Smooth muscle cell (in vitro differentiated cells): ENCODE data around the gene DCDC2B. TPM values are rescaled to one million over a fixed set of nuclear protein-coding genes. Genes with fewer than 3 reads are reported as not detected.

Source experiments
- DNase-seq: peaks from one replicate; lab custom pipeline; 2025; ENCODE audit not compliant: unreplicated experiment; lab: John Stamatoyannopoulos, UW
- H2AFZ ChIP-seq: fragments of 200-600 bp; sonication (generic); 2 replicates; pipeline ENCODE4 v1.6.0; 2016; ENCODE audit warnings: antibody characterized with exemption, low read depth, mild to moderate bottlenecking
- H3F3A ChIP-seq: fragments of 200-600 bp; sonication (generic); 2 replicates; pipeline ENCODE4 v1.6.0; 2017; ENCODE audit warnings: antibody characterized with exemption, low read depth
- H3K27ac ChIP-seq: fragments of 200-600 bp; sonication (generic); 2 replicates; pipeline ENCODE4 v1.5.1; 2016; ENCODE audit warnings: low read depth, mild to moderate bottlenecking
- H3K27me3 ChIP-seq: fragments of 200-600 bp; sonication (generic); 2 replicates; pipeline ENCODE4 v1.6.1; 2016; ENCODE audit warnings: low read depth, mild to moderate bottlenecking
- H3K36me3 ChIP-seq: fragments of 200-600 bp; sonication (generic); 2 replicates; pipeline ENCODE4 v1.5.1; 2016; ENCODE audit warnings: low read depth
- H3K4me1 ChIP-seq: fragments of 200-600 bp; sonication (generic); 2 replicates; pipeline ENCODE4 v1.5.1; 2016; ENCODE audit warnings: low read depth
- H3K4me2 ChIP-seq: fragments of 200-600 bp; sonication (generic); 2 replicates; pipeline ENCODE4 v1.6.0; 2016; ENCODE audit warnings: mild to moderate bottlenecking
- H3K4me3 ChIP-seq: fragments of 200-600 bp; sonication (generic); 2 replicates; pipeline ENCODE4 v1.5.1; 2016; ENCODE audit warnings: mild to moderate bottlenecking
- H3K79me2 ChIP-seq: fragments of 200-600 bp; sonication (generic); 2 replicates; pipeline ENCODE4 v1.6.0; 2016; ENCODE audit warnings: low read depth, mild to moderate bottlenecking
- H3K9ac ChIP-seq: fragments of 200-600 bp; sonication (generic); 2 replicates; pipeline ENCODE4 v1.6.0; 2016; ENCODE audit warnings: low read depth
- H3K9me3 ChIP-seq: fragments of 200-600 bp; sonication (generic); replicated peaks from 2 replicates; pipeline ENCODE4 v1.5.1; 2016; ENCODE audit warnings: low read depth
- H4K20me1 ChIP-seq: fragments of 200-600 bp; sonication (generic); 2 replicates; pipeline ENCODE4 v1.6.0; 2016; ENCODE audit warnings: low read depth
- CTCF ChIP-seq: fragments of 200-600 bp; sonication (generic); IDR thresholded peaks from 2 replicates; pipeline ENCODE4 v1.5.1; 2017; ENCODE audit warnings: borderline replicate concordance, mild to moderate bottlenecking, antibody characterized with exemption; ENCODE audit not compliant: insufficient read depth, poor library complexity, severe bottlenecking
- WGBS: methylation state at CpG from one replicate; pipeline ENCODE4 v1.1.7; 2016; ENCODE audit warnings: low lambda C conversion rate; 5-methylcytosine and 5-hydroxymethylcytosine counted together
- polyA plus RNA-seq: library from polyadenylated mRNA; unstranded; fragments of >200 nt; fragmentation: Nextera tagmentation; extraction: Ambion mirVana; gene quantifications from 2 replicates; pipeline ENCODE4 v1.2.1, GENCODE V29; 2016
- total RNA-seq: library from RNA; depleted of rRNA; stranded (reverse); fragments of >200 nt; gene quantifications from 2 replicates; pipeline ENCODE4 v1.2.3, GENCODE V29; 2014

Gene DCDC2B
- total and polyA plus RNA-seq, 2 experiments from 2014 or later = not detected

- DNase-seq = no peak
- Histone ChIP-seq H4K20me1 (no peaks in the 10 kb centered on the region), H3K9me3 (no peaks in the 10 kb centered on the region), H2AFZ (peak overlapping the region; percentile 18), H3K36me3 (no peaks in the 10 kb centered on the region), H3K4me2 (peak overlapping the region; percentile 99), H3K4me1 (peaks cover 11% of the 10 kb centered on the region), H3K9ac (peak overlapping the region; percentile 97), H3K79me2 (no peaks in the 10 kb centered on the region), H3K27me3 (no peaks in the 10 kb centered on the region), H3K4me3 (peak overlapping the region; percentile 83), H3K27ac (peak overlapping the region; percentile 72), H3F3A (peaks cover 8% of the 10 kb centered on the region)
- no peak for TF ChIP-seq CTCF
- WGBS = 29% methylated on average over 26 of the region's 26 CpGs
These were observed 3.9 kb upstream of the DCDC2B start for GRCh38 chr1:32204943-32205361.

- peaks cover 8% of the 10 kb centered on the region for H3K4me1 ChIP-seq
These were observed 3.2 kb upstream of the DCDC2B start, which contains the start of gene IQCC for GRCh38 chr1:32205401-32206370. Gene IQCC (plus strand): TSS chr1:32205671. CDS start chr1:32205682, 11 bp downstream.

GRCh38 chr1:32208469-32208868 lies 420 bp upstream of the DCDC2B start:
- no peaks in the 10 kb centered on the region for H3K9me3 ChIP-seq
- no peaks in the 10 kb centered on the region for H3K36me3 ChIP-seq
- no peak overlapping the region for H2AFZ ChIP-seq
- H3K27ac ChIP-seq = no peak overlapping the region
- DNase-seq = no peak
- H3K27me3 ChIP-seq = no peaks in the 10 kb centered on the region
- peaks cover 3% of the 10 kb centered on the region for H3K4me1 ChIP-seq
- no peak for TF ChIP-seq CTCF
- H3K4me2 ChIP-seq = no peak overlapping the region
- no peak overlapping the region for H3K9ac ChIP-seq
- no peaks in the 10 kb centered on the region for H3F3A ChIP-seq
- no peaks in the 10 kb centered on the region for H4K20me1 ChIP-seq
- 96% methylated on average over 6 of the region's 6 CpGs for WGBS
- no peaks in the 10 kb centered on the region for H3K79me2 ChIP-seq
- H3K4me3 ChIP-seq = no peak overlapping the region

More at GRCh38 chr1:32205401-32206370, 3.2 kb upstream of the DCDC2B start, which contains the start of gene IQCC:
- H3K27ac ChIP-seq = peak within 1 kb of the TSS; percentile 72
- H3K36me3 ChIP-seq = no peaks in the 10 kb centered on the region
- H3K27me3 ChIP-seq = no peaks in the 10 kb centered on the region
- no peaks in the 10 kb centered on the region for H3K9me3 ChIP-seq
- peak within 1 kb of the TSS; percentile 99 for H3K4me2 ChIP-seq
- 6% methylated on average over 77 of the region's 77 CpGs for WGBS
- TF ChIP-seq CTCF = no peak
- no peaks in the 10 kb centered on the region for H3K79me2 ChIP-seq
- peaks cover 3% of the 10 kb centered on the region for H3F3A ChIP-seq
- DNase-seq = peak; percentile 48
- no peaks in the 10 kb centered on the region for H4K20me1 ChIP-seq
- H2AFZ ChIP-seq = peak within 1 kb of the TSS; percentile 18
- peak within 1 kb of the TSS; percentile 83 for H3K4me3 ChIP-seq
- peak within 1 kb of the TSS; percentile 97 for H3K9ac ChIP-seq
